ENCODE measurements around the gene HARBI1.

- TF ChIP-seq FOXJ3 (CRISPR knock-in tag; IDR thresholded peaks at IDR 0.05) (no peak), USF2 (IDR thresholded peaks at IDR 0.05; ENCODE audit: borderline replicate concordance, low read depth, low read length) (no peak)
These were observed 17.5 kb downstream of the HARBI1 start for GRCh38 chr11:46599340-46600193.

All from SK-N-SH (cell line).